Activated CD8-positive, alpha-beta memory T cell treated with anti-CD3 and anti-CD28 coated beads, Interleukin-2, amount 50 U/mL, for 24 hours (primary cell): ENCODE results near the gene TTPAL.

Experiments
- DNase-seq: peaks from one replicate; pipeline ENCODE4 v3.0.0-alpha.2; 2020; ENCODE audit errors: extremely low read depth

Gene TTPAL, protein sequence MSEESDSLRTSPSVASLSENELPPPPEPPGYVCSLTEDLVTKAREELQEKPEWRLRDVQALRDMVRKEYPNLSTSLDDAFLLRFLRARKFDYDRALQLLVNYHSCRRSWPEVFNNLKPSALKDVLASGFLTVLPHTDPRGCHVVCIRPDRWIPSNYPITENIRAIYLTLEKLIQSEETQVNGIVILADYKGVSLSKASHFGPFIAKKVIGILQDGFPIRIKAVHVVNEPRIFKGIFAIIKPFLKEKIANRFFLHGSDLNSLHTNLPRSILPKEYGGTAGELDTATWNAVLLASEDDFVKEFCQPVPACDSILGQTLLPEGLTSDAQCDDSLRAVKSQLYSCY

DNA sequence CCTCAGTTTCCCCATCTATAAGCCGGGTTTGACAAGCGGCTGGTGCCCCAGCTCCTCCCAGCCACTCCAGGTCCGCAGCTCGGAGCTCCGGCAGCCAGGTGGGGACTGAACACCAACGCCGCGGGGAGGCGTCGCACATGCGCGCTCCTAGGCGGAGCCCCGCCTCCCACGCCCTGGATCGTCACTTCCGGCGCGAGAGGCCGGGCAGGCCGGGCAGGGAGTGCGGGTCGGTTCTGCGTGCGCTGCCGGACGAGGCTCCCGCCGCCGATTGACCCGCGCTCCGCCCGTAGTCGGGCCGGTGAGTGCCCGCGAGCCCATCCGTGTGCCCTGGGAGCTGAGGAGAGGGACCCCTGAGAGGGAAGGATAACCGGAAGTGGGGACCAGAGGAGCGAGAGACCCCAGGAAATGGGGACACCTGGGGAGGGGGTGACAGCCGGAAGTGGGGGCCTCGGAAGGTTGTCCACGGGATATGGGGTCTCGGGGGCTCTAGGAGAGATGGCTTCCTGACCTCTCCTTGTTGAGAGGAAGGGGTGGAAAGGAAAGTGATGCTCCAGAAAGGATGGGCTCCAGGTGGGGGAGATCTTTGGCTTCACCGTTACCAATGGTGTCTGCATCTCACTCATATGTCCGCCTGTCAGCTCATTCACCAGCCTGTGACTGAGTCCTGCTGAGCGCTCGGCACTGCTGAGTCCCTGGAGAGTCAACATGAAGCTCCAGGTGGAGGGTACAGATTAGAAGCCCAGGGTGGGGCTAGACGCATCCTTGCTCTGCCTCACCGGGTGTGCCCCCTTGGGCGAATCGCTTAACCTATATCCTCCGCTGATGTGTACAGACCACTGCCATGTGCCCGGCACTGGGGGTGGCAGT is at the start of gene TTPAL:
TSS of gene TTPAL (plus strand) at position 181 of the 867 bp plus-strand sequence. CDS start 4,126 bp downstream, outside the sequence.
- peak; percentile 60 for DNase-seq

DNA sequence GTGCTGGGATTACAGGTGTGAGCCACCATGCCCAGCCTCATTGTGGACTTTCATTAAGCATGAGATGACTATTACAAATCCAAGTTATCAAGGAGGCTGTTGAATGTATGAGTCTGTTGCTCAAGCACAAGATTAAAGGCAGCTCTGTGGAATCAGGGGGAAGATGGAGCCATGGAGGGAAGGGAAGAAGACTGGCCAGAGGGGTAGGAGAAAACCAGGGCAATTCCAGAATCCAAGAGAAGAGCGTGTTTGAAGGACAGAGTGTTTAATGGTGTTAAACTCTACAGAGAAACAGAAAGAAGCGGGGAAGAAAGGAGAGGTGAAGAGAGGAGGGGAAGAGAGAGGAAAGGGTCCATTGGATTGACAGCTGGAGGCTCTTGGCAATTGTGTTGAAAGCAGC is 49.8 kb upstream of the TTPAL start:
- DNase-seq: no peak

DNA sequence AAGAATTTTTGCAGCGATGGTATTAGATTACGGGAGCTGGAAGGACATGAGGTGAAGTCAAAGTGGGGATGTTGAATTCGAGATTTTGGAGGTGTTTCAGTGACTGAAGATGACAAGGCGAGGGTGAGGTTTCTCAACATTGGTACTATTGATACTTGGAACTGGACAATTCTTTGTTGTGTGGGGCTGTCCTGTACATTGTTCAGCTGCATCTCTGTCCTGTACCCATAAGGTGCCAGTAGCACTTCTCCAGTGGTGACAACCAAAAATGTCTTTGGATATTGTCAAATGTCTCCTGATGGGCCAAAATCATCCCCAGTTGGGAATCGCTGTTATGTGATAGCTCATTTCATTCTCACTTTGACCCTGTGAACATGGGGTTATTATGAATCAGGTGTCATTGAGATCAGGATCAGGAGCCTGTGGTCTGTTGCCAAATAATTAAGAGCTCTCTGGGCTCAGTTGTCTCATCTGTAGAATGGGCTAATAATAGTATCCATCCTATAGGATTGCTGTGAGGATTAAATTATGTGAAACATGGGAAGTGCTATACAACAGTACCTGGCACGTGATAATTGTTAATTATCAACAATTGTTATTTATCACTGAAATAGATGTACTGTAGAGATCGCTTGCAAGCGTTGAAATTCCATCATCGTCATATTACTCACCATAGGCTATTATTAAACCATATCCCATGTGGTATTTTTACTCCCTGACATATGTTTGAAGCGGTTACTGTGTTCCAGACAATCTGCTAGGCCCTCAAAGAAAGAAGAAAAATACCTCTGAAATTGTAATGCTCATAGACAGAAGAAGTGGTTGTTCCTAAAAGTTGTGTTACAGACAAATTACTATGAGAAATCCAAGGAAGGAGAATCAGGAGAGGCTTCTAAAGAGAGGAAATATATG is 48.5 kb upstream of the TTPAL start:
- no peak for DNase-seq

DNA sequence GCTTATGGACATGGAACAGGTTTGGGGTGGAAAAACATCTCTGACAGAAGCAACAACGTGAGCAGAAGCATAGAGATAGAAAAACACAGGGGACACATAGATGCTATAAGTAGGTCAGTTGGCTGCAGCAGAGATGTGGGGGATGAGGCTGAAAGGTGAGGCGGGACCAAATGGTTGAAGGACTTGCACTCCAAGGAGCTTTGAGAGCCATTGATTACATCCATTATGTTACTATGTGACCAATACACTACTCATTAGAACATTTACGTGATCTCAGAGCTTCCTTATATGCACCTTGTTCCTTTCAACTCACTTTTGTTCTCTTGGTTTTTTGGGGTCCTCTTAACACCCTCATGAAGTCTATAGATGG is 47.9 kb upstream of the TTPAL start:
- no peak for DNase-seq

DNA sequence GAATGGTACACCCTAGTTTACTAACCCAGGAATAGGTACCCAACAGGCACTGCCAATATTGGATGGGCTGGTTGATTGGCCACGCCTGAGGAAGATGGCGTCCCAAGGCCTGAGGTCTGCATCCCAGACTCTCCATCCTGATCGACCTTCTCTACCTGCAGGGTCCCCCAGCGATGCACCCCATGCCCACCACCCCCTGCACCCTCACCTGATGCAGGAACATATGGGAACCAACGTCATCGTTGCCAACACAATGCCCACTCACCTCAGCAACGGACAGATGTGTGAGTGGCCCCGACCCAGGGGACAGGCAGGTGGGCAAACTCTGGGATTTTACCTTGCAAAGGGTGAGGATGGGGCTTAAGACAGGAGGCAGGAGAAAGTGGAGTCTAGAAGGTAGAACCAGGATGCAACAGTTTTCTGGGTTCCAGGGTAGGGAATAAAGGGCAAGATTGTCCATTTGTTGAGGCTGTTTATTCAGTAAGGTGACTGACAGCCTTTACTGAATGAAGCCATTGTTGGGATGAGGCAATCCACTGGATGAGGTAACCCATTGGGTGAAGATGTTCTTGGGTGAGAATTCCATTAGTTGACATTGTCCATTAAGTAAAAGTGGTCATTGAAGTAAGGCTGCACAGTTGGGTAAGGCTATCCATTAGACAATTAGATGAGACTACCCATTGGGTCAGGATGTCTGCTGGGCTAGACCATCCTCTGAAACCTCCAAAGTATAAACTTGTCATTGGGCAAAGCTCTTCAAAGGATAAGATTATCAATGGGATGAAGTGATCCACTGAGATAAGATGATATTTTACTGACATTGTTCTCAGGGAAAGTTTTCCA is 47.3 kb upstream of the TTPAL start:
- DNase-seq: no peak

DNA sequence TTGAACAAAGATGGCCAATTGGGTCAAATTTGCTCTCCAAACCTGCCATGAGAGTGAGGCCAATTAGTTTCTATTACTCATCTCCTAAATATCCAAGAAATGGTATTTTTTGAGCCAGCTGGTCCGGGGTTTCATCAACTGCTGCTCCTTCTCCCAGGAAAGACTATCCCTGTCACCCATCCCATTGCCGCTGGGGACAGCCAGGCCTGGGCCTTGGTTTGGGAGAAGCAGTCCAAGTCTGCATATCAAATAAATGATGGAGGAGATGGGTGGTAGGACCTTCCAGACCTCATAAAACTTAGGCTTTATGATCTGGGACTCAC is 46.7 kb upstream of the TTPAL start:
- no peak for DNase-seq

DNA sequence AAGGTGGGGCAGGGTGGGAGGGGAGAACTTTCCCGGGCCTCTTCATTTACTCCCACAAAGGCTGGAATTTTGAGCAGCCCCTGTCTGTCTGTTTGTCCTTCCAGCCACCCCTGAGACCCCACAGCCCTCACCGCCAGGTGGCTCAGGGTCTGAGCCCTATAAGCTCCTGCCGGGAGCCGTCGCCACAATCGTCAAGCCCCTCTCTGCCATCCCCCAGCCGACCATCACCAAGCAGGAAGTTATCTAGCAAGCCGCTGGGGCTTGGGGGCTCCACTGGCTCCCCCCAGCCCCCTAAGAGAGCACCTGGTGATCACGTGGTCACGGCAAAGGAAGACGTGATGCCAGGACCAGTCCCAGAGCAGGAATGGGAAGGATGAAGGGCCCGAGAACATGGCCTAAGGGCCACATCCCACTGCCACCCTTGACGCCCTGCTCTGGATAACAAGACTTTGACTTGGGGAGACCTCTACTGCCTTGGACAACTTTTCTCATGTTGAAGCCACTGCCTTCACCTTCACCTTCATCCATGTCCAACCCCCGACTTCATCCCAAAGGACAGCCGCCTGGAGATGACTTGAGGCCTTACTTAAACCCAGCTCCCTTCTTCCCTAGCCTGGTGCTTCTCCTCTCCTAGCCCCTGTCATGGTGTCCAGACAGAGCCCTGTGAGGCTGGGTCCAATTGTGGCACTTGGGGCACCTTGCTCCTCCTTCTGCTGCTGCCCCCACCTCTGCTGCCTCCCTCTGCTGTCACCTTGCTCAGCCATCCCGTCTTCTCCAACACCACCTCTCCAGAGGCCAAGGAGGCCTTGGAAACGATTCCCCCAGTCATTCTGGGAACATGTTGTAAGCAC is 46.0 kb upstream of the TTPAL start:
- no peak for DNase-seq

DNA sequence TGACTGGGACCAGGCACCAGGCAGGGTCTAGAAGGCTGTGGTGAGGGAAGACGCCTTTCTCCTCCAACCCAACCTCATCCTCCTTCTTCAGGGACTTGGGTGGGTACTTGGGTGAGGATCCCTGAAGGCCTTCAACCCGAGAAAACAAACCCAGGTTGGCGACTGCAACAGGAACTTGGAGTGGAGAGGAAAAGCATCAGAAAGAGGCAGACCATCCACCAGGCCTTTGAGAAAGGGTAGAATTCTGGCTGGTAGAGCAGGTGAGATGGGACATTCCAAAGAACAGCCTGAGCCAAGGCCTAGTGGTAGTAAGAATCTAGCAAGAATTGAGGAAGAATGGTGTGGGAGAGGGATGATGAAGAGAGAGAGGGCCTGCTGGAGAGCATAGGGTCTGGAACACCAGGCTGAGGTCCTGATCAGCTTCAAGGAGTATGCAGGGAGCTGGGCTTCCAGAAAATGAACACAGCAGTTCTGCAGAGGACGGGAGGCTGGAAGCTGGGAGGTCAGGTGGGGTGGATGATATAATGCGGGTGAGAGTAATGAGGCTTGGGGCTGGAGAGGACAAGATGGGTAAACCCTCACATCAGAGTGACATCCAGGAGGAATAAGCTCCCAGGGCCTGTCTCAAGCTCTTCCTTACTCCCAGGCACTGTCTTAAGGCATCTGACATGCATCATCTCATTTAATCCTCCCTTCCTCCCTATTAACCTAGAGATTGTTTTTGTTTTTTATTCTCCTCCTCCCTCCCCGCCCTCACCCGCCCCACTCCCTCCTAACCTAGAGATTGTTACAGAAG is 45.2 kb upstream of the TTPAL start:
- no peak for DNase-seq

DNA sequence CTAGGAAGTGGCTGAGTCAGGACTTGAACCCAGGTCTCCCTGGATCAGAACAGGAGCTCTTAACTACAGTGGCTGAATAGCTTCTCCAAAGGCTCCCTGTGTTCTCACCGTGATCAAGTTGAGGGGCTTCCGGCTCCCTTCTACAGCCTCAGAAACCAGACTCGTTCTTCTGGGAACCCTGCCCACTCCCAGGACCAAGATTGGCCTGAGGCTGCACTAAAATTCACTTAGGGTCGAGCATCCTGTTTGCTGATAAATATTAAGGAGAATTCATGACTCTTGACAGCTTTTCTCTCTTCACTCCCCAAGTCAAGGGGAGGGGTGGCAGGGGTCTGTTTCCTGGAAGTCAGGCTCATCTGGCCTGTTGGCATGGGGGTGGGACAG is 44.6 kb upstream of the TTPAL start:
- DNase-seq: no peak

DNA sequence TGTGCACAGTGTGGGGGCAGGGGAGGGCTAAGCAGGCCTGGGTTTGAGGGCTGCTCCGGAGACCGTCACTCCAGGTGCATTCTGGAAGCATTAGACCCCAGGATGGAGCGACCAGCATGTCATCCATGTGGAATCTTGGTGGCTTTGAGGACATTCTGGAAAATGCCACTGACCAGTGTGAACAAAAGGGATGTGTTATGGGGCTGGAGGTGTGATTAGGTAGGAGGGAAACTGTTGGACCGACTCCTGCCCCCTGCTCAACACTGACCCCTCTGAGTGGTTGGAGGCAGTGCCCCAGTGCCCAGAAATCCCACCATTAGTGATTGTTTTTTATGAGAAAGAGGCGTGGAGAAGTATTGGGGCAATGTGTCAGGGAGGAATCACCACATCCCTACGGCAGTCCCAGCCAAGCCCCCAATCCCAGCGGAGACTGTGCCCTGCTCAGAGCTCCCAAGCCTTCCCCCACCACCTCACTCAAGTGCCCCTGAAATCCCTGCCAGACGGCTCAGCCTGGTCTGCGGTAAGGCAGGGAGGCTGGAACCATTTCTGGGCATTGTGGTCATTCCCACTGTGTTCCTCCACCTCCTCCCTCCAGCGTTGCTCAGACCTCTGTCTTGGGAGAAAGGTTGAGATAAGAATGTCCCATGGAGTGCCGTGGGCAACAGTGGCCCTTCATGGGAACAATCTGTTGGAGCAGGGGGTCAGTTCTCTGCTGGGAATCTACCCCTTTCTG is 44.0 kb upstream of the TTPAL start:
- DNase-seq: no peak

DNA sequence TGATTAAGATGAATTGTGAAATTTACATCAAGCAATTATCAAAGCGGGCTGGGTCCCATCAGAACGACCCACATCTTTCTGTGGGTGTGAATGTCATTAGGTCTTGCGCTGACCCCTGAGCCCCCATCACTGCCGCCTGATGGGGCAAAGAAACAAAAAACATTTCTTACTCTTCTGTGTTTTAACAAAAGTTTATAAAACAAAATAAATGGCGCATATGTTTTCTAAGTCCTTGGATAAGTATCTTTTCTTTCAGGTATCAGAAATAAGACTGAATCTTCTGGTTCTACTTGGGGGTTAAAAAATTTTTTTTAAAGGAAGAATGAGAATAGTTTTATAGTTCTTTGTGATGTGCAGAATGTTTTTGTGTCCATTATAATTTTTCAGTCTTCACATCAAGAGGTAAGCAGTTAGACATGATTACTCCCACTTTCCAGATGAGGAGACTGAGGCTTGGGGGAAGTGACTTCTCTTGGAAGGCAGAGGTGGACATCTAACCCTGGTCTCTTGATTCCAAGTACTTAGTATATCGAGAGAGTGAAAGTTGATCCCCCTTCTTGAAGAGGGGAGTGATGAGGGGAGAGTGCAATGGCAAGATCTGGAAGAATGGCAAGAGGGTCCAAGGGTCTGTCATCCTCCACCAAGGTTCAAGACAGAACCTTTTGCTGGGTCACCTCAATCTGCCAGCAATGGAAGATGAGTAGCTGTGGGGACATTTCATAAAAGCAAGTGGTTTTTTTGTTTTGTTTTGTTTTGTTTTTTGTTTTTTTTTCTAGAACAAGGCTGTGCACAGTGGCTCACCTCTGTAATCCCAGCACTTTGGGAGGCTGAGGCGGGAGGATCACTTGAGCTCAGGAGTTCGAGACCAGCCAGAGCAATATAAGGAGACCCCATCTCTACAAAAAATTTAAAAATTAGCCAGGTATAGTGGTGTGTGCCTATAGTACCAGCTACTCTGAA is 42.8 kb upstream of the TTPAL start:
- no peak for DNase-seq

DNA sequence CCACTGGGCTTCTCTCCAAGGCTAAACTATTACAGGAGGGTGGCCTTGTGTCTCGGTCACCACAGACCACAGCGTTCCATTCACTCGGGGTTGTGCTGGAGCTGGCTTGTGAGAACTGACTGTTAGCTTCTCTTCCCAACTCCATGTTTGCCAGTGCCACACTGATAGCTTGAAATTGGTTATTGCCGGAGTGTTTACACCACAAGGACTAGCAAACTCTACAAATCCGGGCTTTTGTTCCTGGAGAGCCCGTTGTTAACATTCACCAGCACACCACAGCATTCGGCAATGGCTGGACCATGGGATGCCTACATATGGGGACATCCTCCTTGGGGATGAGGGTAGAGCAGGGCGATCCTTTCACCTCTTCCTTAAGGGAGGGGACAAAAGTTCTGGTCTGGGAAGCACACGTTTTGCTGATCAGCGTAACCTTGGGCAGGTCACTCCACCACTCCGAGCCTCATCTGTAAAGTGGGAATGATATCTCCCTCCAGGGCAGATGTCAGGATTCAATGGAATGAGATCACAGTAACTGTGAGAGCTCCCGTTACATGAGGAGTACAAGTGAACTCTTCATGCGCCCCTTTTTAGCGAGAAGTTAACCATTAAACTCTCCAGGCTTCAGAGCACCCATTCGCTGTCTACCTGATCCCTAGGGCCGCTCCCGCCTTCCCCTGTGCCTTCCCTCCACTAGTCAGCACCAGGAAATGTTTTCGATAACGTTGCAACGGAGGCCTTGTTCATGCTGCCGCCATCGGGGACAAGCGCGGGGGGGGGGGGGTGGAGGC is 41.7 kb upstream of the TTPAL start:
- DNase-seq: no peak

DNA sequence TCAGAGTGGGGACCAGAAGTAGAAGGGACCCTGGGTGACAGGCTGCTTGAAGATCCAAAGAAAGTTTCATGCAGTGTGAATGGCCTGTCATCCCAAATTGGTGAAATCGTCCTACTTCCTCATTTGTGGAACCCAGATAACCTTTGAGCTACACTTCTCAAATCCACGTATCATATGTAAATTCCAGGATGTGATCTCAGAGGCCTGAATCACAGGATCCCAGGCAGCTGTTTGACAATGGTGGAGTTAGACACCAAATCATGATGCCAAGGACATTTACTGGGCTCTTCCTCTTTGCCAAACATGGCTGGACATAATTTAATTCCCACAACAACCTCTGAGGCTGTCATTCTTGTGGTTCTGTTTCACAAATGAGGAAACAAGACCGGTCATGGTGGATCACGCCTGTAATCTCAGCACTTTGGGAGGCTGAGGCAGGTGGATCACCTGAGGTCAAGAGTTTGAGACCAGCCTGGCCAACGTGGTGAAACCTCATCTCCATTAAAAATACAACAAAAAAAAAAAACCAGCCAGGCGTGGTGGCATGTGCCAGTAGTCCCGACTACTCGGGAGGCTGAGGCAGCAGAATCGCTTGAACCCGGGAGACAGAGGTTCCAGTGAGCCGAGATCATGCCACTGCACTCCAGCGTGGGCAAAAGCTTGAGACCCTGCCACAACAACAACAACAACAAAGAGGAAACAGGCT is 39.9 kb upstream of the TTPAL start:
- no peak for DNase-seq

DNA sequence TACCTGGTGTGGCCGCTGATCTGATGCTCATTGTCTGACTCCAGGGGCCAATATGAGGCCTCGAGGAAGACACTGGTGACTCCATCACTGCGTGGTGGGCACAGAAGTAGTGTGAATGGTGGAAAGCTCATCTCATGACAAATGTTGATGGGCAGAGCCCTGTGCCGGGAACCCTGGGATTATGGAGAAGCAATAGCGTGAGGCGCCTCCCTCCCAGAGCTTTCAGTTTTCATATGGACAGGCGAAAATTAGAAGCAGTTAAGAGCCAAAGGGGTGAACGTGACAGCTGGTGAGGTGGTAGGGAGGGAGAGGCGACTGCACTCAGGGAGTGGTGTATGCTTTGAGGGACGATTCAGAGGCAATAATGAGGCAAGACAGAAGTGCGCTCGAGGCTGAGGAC is 39.3 kb upstream of the TTPAL start:
- no peak for DNase-seq

DNA sequence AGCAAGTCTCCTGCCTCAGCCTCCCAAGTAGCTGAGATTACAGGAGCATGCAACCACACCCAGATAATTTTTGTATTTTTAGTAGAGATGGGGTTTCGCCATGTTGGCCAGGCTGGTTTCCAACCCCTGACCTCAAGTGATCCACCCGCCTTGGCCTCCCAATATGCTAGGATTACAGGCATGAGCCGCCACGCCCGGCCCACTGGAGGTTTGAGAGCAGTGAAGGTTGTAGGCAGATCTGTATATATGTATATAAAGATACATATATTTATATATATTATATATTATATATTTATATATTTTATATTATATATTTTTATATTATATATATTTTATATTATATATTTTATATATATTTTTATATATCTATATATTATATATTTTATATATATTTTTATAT is 38.2 kb upstream of the TTPAL start:
- no peak for DNase-seq

DNA sequence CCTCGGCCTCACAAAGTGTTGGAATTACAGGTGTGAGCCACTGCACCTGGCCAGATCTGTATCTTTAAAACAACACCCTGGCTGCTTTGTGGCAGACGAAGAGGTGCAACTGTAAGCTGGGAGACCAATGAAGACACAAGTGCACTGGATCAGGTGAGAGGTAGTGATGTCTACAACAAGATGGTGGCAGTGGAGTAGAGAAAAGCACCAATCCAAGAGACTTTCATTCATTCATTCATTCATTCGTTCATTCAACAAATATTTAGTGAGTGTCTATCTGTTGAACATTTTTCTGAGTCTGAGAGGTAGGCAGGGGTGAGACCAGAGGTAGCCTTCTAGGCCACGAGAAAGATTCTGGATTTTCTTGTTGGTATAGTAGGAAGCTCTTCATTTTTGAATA is 36.9 kb upstream of the TTPAL start:
- no peak for DNase-seq
